HT1080 (cell line): ENCODE data around the gene KRT36. TPM values are rescaled to one million over a fixed set of nuclear protein-coding genes. Genes with fewer than 3 reads are reported as not detected.

ENCODE experiments used
- DNase-seq: peaks from one replicate; pipeline ENCODE4 v3.0.0-alpha.2; 2015; ENCODE audit warnings: low read depth
- total RNA-seq: library from RNA; depleted of rRNA; stranded (reverse); fragments of >200 nt; shearing (Covaris generic); gene quantifications from 2 replicates; pipeline ENCODE4 v1.2.3, GENCODE V29; 2014

Gene KRT36
- total RNA-seq, 1 experiment from 2014 or later: not detected

GRCh38 chr17:41480136-41480535 is 9.6 kb downstream of the KRT36 start:
- DNase-seq: no peak

GRCh38 chr17:41478237-41478636 is 11.5 kb downstream of the KRT36 start:
- DNase-seq: no peak

- DNase-seq: no peak
Measured at GRCh38 chr17:41476866-41477815, 12.6 kb downstream of the KRT36 start.

GRCh38 chr17:41475421-41475820 is 14.3 kb downstream of the KRT36 start:
- DNase-seq: no peak

- no peak for DNase-seq
Measured at GRCh38 chr17:41474863-41475262, 14.8 kb downstream of the KRT36 start.

- DNase-seq: no peak
Measured at GRCh38 chr17:41468346-41468745, 21.4 kb downstream of the KRT36 start.

- no peak for DNase-seq
Measured at GRCh38 chr17:41467561-41467960, 22.1 kb downstream of the KRT36 start.

GRCh38 chr17:41466988-41467387 is 22.7 kb downstream of the KRT36 start, which contains the start of gene KRT32:
Gene KRT32, minus strand, starts transcription at chr17:41467386. Its CDS starts 61 bp downstream, at chr17:41467325.
- no peak for DNase-seq

GRCh38 chr17:41464682-41465081 is 25.0 kb downstream of the KRT36 start:
- DNase-seq: peak; percentile 91

- no peak for DNase-seq
Measured at GRCh38 chr17:41464173-41464572, 25.5 kb downstream of the KRT36 start.

GRCh38 chr17:41463746-41464145 is 26.0 kb downstream of the KRT36 start:
- no peak for DNase-seq

- no peak for DNase-seq
Measured at GRCh38 chr17:41462705-41463104, 27.0 kb downstream of the KRT36 start.

- DNase-seq: no peak
Measured at GRCh38 chr17:41457676-41458075, 32.0 kb downstream of the KRT36 start.

GRCh38 chr17:41456204-41456603 is 33.5 kb downstream of the KRT36 start:
- DNase-seq: peak; percentile 24

GRCh38 chr17:41455236-41455635 is 34.5 kb downstream of the KRT36 start:
- no peak for DNase-seq

GRCh38 chr17:41453066-41453465 is 36.6 kb downstream of the KRT36 start:
- DNase-seq: no peak

GRCh38 chr17:41452281-41452680 is 37.4 kb downstream of the KRT36 start:
- DNase-seq: no peak

GRCh38 chr17:41451154-41451728 is 38.5 kb downstream of the KRT36 start:
- peak; percentile 28 for DNase-seq

GRCh38 chr17:41449008-41449407 is 40.7 kb downstream of the KRT36 start:
- DNase-seq: no peak

- no peak for DNase-seq
Measured at GRCh38 chr17:41448506-41448905, 41.2 kb downstream of the KRT36 start.

GRCh38 chr17:41446806-41447205 is 42.9 kb downstream of the KRT36 start:
- DNase-seq: no peak

- DNase-seq: no peak
Measured at GRCh38 chr17:41444640-41445039, 45.1 kb downstream of the KRT36 start.

- no peak for DNase-seq
Measured at GRCh38 chr17:41444186-41444585, 45.5 kb downstream of the KRT36 start.
